Skeletal muscle satellite cell (primary cell): ENCODE data around the gene NAA60. TPM values are rescaled to one million over a fixed set of nuclear protein-coding genes. Genes with fewer than 3 reads are reported as not detected.

Experiments
- small RNA-seq: library from RNA; depleted of rRNA; stranded (forward); fragments of <200 nt; gene quantifications from one replicate; pipeline ENCODE3, GENCODE V24; 2012

NAA60 gene

Small RNAs within 50 kb of the gene (small RNA-seq; reads per million reads assigned to genes)
- gene MIR6126 = not detected
